HEK293 (cell line): Measurements from ENCODE around the gene TNNI3.
A peak's percentile ranks its signal among the peaks of the same experiment; 100 is the strongest.

Source experiments
- BCL11A ChIP-seq: fragments of 450-650 bp; formaldehyde crosslinking; IDR thresholded peaks from 2 replicates; pipeline ENCODE4 v1.5.1; 2016; ENCODE audit warnings: low read depth, missing biosample characterization, missing genetic modification characterization
- PATZ1 ChIP-seq: fragments of 450-650 bp; formaldehyde crosslinking; IDR thresholded peaks from 2 replicates; pipeline ENCODE4 v1.5.1; 2016; ENCODE audit warnings: missing biosample characterization, missing genetic modification characterization
- PBX3 ChIP-seq: sonication (generic); formaldehyde crosslinking; IDR thresholded peaks from 2 replicates; pipeline ENCODE4 v1.8.1; 2022; ENCODE audit warnings: mild to moderate bottlenecking, moderate library complexity, missing genetic modification reagents
- PRDM2 ChIP-seq: fragments of 450-650 bp; formaldehyde crosslinking; IDR thresholded peaks from 2 replicates; pipeline ENCODE4 v1.5.1; 2016; ENCODE audit warnings: missing biosample characterization, missing genetic modification characterization, borderline replicate concordance
- RBAK ChIP-seq: fragments of 450-650 bp; formaldehyde crosslinking; IDR thresholded peaks from 2 replicates; pipeline ENCODE4 v1.5.1; 2016; ENCODE audit warnings: missing biosample characterization, missing genetic modification characterization
- TRIM28 ChIP-seq: IDR thresholded peaks from 2 replicates; pipeline ENCODE4 v1.6.1; 2011; ENCODE audit warnings: low read length, control low read depth, borderline replicate concordance
- ZFP37 ChIP-seq: fragments of 450-650 bp; formaldehyde crosslinking; IDR thresholded peaks from 2 replicates; pipeline ENCODE4 v1.5.1; 2016; ENCODE audit warnings: missing biosample characterization, missing genetic modification characterization
- ZNF114 ChIP-seq: fragments of 450-650 bp; formaldehyde crosslinking; IDR thresholded peaks from 2 replicates; pipeline ENCODE4 v1.5.0; 2017; ENCODE audit warnings: missing biosample characterization, missing genetic modification characterization
- ZNF155 ChIP-seq: fragments of 450-650 bp; formaldehyde crosslinking; IDR thresholded peaks from 2 replicates; pipeline ENCODE4 v1.5.1; 2016; ENCODE audit warnings: missing biosample characterization, missing genetic modification characterization
- ZNF157 ChIP-seq: fragments of 450-650 bp; formaldehyde crosslinking; IDR thresholded peaks from 2 replicates; pipeline ENCODE4 v1.5.1; 2016; ENCODE audit warnings: missing biosample characterization, missing genetic modification characterization
- ZNF223 ChIP-seq: fragments of 450-650 bp; formaldehyde crosslinking; IDR thresholded peaks from 2 replicates; pipeline ENCODE4 v1.5.1; 2016; ENCODE audit warnings: missing biosample characterization, missing genetic modification characterization
- ZNF24 ChIP-seq: fragments of 450-650 bp; formaldehyde crosslinking; IDR thresholded peaks from 2 replicates; pipeline ENCODE4 v1.5.1; 2016; ENCODE audit warnings: missing biosample characterization, missing genetic modification characterization
- ZNF280C ChIP-seq: fragments of 450-650 bp; formaldehyde crosslinking; IDR thresholded peaks from 2 replicates; pipeline ENCODE4 v1.5.1; 2016; ENCODE audit warnings: missing biosample characterization, missing genetic modification characterization
- ZNF311 ChIP-seq: fragments of 450-650 bp; formaldehyde crosslinking; IDR thresholded peaks from 2 replicates; pipeline ENCODE4 v1.5.1; 2017; ENCODE audit warnings: missing biosample characterization, missing genetic modification characterization, borderline replicate concordance
- ZNF335 ChIP-seq: fragments of 450-650 bp; formaldehyde crosslinking; conservative IDR thresholded peaks from 2 replicates; pipeline ENCODE4 v1.5.1; 2016; ENCODE audit warnings: missing biosample characterization, missing genetic modification characterization
- ZNF366 ChIP-seq: fragments of 450-650 bp; formaldehyde crosslinking; conservative IDR thresholded peaks from 2 replicates; pipeline ENCODE4 v1.5.1; 2016; ENCODE audit warnings: missing biosample characterization, missing genetic modification characterization
- ZNF449 ChIP-seq: fragments of 450-650 bp; formaldehyde crosslinking; IDR thresholded peaks from 2 replicates; pipeline ENCODE4 v1.5.1; 2017; ENCODE audit warnings: missing biosample characterization, mild to moderate bottlenecking, missing genetic modification characterization, moderate library complexity
- ZNF530 ChIP-seq: fragments of 450-650 bp; formaldehyde crosslinking; IDR thresholded peaks from 2 replicates; pipeline ENCODE4 v1.5.1; 2016; ENCODE audit warnings: low read depth, missing biosample characterization, missing genetic modification characterization
- ZNF548 ChIP-seq: fragments of 450-650 bp; formaldehyde crosslinking; IDR thresholded peaks from 2 replicates; pipeline ENCODE4 v1.5.1; 2016; ENCODE audit warnings: missing biosample characterization, missing genetic modification characterization
- ZNF549 ChIP-seq: fragments of 450-650 bp; IDR thresholded peaks from 2 replicates; pipeline ENCODE4 v1.5.1; 2018; ENCODE audit warnings: missing biosample characterization, missing genetic modification characterization, mild to moderate bottlenecking, inconsistent platforms, moderate library complexity
- ZNF596 ChIP-seq: fragments of 450-650 bp; IDR thresholded peaks from 2 replicates; pipeline ENCODE4 v1.5.0; 2018; ENCODE audit warnings: missing biosample characterization, mild to moderate bottlenecking, missing genetic modification characterization, moderate library complexity
- ZNF639 ChIP-seq: fragments of 450-650 bp; formaldehyde crosslinking; IDR thresholded peaks from 2 replicates; pipeline ENCODE4 v1.5.1; 2016; ENCODE audit warnings: missing biosample characterization, missing genetic modification characterization
- ZNF658 ChIP-seq: fragments of 450-650 bp; formaldehyde crosslinking; IDR thresholded peaks from 2 replicates; pipeline ENCODE4; 2016; ENCODE audit warnings: missing biosample characterization, missing genetic modification characterization
- ZNF704 ChIP-seq: fragments of 450-650 bp; formaldehyde crosslinking; IDR thresholded peaks from 2 replicates; pipeline ENCODE4 v1.5.1; 2016; ENCODE audit warnings: missing biosample characterization, missing genetic modification characterization
- ZNF747 ChIP-seq: fragments of 450-650 bp; formaldehyde crosslinking; IDR thresholded peaks from 2 replicates; pipeline ENCODE4 v1.5.1; 2016; ENCODE audit warnings: missing biosample characterization, missing genetic modification characterization
- ZNF792 ChIP-seq: fragments of 450-650 bp; formaldehyde crosslinking; IDR thresholded peaks from 2 replicates; pipeline ENCODE4 v1.5.1; 2016; ENCODE audit warnings: missing biosample characterization, missing genetic modification characterization

The TNNI3 gene

GRCh38 chr19:55113570-55114039, 43.9 kb downstream of the TNNI3 start (continued):
- TF ChIP-seq PRDM2 (tag by site-specific recombination), result no peak
- no peak for TF ChIP-seq ZNF596 (tag by site-specific recombination)
- no peak for TF ChIP-seq ZNF24
- no peak for TF ChIP-seq BCL11A (tag by site-specific recombination)
- no peak for TF ChIP-seq ZNF792 (tag by site-specific recombination)
- TF ChIP-seq ZNF114, result no peak
- no peak for TF ChIP-seq ZNF549 (tag by site-specific recombination)
- TF ChIP-seq ZNF530 (tag by site-specific recombination), result no peak
- peak; percentile 76 for TF ChIP-seq ZNF335 (tag by site-specific recombination)
- TF ChIP-seq ZNF747, result no peak
- no peak for TF ChIP-seq ZNF449
- no peak for TF ChIP-seq ZNF311 (tag by site-specific recombination)
- TF ChIP-seq RBAK, result no peak
- TF ChIP-seq PATZ1 (tag by site-specific recombination), result peak; percentile 72
- no peak for TF ChIP-seq ZNF223 (tag by site-specific recombination)
- no peak for TF ChIP-seq ZFP37 (tag by site-specific recombination)
- TF ChIP-seq TRIM28, result no peak
- no peak for TF ChIP-seq ZNF658 (tag by site-specific recombination)
- TF ChIP-seq ZNF366 (tag by site-specific recombination), result peak; percentile 31; the same call in 1 of the 2 replicates
- TF ChIP-seq ZNF704 (tag by site-specific recombination), result no peak
- TF ChIP-seq ZNF155 (tag by site-specific recombination), result no peak
- TF ChIP-seq ZNF548 (tag by site-specific recombination), result no peak
- TF ChIP-seq ZNF280C (tag by site-specific recombination), result no peak
- TF ChIP-seq PBX3 (CRISPR knock-in tag), result no peak
- no peak for TF ChIP-seq ZNF639 (tag by site-specific recombination)
- no peak for TF ChIP-seq ZNF157
